ENCODE data around the gene TNS3.
"Not testable (repeated sequence)": the region's sequence is repeated elsewhere in the genome, so short reads cannot be mapped to it uniquely, and the experiment has no call there.

TNS3 gene

GRCh38 chr7:47559306-47560220 is 22.3 kb downstream of the TNS3 start:
- DNase-seq: no peak

- no peak for DNase-seq
Observed at GRCh38 chr7:47557694-47558670, 23.9 kb downstream of the TNS3 start.

DNA sequence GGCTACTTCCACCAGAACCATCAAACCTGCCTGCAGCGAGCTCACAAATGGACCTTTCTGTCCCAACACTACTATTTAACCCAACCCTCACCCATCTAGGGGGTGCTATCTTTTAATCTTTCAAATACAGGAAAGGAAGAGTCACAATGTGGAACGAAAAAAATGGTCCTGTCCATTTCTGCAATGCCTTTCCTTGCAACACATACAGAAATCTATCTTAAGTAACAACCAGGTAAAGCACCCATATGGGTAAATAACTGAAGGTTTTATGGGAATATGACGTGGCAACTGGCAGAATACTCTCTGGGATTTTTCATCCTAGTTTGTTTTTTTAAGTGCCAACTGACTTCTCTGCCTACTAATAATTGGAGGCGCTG is 24.6 kb downstream of the TNS3 start:
- no peak for DNase-seq

- no peak for DNase-seq
Observed at GRCh38 chr7:47556511-47557180, 25.3 kb downstream of the TNS3 start.

DNA sequence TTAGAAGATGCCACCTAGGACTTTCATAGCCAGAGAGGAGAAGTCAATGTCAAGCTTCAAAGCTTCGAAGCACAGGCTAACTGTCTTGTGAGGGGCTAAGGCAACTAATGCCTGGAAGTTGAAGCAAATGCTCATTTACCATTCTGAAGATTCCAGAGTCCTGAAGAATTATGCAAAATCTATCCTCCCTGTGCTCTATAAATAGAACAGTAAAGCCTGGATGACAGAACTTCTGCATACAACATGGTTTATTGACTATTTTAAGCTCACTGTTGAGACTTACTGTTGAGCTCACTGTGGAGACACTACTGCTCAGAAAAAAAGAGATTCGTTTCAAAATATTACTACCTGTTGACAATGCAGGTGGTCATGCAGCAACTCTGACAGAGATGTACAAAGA is 28.6 kb downstream of the TNS3 start:
- DNase-seq: no peak

- no peak for DNase-seq
Observed at GRCh38 chr7:47552621-47553020, 29.3 kb downstream of the TNS3 start.

GRCh38 chr7:47551668-47552440 is 30.1 kb downstream of the TNS3 start:
- no peak for DNase-seq

DNA sequence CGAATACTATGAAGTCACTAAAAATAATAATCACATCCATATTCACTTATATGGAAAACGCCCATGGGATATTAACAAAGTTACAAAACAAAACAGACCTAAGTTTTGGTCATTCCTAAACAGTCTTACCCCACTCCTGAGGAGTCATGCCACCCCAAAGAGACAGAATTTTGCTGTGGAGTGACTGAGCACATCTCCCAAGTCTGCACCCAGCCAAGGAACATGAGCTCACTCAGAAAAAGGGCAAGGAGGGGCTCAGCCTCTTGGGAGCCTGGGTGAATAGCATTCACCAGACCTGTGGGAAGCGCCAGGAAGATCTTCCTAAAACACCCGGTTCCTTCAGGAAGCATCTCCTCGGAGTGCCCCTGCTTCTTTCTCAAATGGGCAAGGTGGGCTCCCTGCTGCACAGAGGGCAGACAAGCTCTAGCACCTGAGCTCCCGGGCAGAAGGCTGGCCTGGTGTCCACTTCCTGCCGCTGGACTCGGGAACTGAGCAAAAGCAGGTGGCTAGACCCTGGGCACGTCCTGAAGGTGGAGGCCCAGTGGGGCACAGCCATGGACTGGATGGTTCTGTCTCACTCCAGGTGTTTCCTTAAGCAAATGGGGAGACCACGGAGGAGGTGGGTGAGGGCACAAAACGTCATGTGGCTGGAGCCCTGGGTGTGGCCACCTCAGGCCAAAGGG is 31.0 kb downstream of the TNS3 start:
- DNase-seq: no peak

DNA sequence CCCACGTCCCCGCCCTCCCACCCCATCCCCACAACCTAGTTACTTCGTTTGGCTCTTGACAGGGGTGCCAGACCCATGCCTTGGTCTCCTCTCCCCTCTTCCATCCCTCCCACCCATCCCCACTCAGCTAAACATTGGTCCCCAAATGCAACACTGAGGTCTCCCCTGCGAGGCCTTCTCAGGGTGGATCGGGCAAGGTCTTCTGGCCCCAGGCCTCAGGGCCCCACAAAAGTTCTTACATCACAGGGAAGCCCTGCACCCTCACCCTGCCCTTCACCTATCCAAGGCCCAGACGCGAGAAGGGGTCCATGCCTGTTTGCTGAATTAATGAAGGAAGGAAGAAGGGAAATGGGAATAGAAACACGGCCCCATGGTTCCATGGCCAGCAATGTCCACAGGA is 32.0 kb downstream of the TNS3 start:
- no peak for DNase-seq

GRCh38 chr7:47549397-47549796 is 32.5 kb downstream of the TNS3 start:
- no peak for DNase-seq

DNA sequence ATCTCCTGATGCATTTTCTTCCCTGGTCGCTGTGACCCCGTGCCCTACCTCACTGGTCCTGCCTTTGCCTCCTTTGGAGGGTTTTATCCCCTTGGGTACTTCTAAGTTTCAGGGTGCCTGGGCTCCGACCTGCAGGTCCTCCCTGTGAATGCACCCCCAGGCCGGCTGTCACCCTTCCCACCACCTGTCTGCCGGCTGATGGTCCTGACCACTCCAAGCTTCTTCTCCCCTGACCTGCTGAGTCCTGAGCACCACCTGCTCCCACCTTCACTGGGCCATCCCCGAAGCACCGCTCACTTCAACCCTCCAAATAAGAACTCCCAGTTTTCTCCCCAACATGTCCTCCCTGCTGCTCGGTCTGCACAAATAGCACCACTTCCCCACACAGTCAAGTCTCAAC is 33.4 kb downstream of the TNS3 start:
- no peak for DNase-seq

- DNase-seq: no peak
Observed at GRCh38 chr7:47546733-47547494, 35.0 kb downstream of the TNS3 start.

DNA sequence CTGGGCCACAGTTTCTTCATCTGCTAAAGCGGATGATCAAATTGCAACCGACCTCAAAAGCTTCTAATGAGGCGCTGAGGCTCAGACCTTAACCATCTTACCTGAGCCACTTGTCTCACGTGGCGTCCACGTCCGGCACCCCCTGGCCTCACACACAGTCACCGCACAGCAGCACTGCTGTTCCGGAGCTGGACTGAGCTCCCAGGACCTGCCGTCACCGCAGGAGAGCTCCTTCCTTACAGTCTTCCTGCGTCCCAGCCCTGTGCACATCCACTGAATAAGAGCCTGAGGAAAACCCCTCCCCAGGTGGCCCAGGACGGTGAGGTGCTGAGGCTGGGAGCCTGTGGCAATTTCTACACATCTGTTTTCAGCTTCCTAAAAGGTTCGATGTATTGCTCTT is 35.7 kb downstream of the TNS3 start:
- no peak for DNase-seq

DNA sequence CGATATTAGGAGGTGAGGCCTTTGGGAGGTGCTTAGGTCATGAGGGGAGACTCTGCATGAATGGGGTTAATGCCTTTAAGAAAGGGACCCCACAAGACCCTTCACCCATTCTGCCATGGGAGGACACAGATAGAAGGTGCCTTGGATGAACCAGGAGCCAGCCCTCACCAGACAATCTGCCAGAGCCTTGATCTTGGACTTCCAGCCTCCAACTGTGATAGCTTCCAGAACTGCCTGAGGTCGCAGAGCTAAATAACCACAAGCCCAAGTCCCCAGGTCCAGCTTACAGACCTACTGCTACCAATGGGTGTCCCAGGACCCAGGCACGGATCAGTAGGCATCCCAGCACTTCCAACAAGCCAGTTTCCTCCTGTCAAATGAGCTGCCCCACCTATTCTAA is 37.5 kb downstream of the TNS3 start:
- DNase-seq: no peak

DNA sequence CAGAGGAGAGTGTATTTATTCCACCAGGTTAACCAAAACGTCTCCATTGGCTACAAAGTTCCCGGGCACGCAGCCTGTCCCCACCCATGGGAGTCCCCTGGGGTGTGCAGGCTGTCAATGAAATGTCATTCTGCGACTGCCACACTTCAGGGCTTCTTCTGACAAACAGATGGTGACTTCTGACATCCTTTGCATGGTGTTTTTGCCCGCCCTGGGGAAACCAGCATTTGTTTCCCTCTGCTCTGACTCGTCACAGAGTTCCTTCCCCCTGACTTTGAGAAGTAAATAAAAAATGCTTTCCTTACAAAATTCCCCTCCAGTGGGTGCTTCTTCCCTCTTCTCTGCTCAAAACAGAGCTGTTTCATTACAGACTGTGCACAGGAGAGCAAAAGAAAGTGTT is 38.2 kb downstream of the TNS3 start:
- DNase-seq: no peak

GRCh38 chr7:47543056-47543455 is 38.9 kb downstream of the TNS3 start:
- DNase-seq: no peak

DNA sequence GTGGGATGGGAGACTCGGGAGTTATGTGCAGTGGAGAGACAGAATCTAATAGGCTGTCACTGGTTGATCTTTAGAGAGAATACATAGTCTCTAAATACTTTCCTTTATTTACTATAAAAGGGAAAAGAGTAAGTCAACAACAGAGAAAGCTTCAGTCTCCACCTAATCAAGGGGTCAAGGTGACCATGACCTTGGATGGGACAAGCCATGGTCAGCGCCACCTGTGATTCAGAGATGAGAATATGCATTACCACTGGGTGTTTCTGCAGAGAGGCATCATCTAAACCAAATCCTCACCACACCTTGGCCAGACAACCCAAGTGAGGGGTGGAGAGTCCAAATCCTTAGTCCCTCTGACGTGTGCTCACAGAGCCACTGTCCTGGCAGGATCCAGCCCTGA is 39.9 kb downstream of the TNS3 start:
- no peak for DNase-seq

DNA sequence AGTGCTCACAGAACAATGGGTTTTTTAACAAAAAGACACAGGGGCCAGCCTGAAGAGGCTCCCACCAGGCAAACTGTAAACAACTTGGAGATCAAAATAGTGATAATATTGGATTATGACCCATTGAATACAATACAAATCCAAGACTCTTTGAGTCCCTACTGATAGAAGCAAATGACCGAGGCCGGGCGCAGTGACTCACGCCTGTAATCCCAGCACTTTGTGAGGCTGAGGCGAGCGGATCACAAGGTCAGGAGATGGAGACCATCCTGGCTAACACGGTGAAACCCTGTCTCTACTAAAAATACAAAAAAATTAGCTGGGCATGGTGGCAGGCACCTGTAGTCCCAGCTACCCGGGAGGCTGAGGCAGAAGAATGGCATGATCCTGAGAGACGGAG is 40.4 kb downstream of the TNS3 start:
- not testable (repeated sequence) for DNase-seq

- no peak for DNase-seq
Observed at GRCh38 chr7:47540387-47541350, 41.2 kb downstream of the TNS3 start.

GRCh38 chr7:47540053-47540386 is 41.9 kb downstream of the TNS3 start:
- DNase-seq: no peak
